CD4-positive, alpha-beta T cell treated with Interleukin-4 for 1 hour (primary cell): Measurements from ENCODE around the gene DIP2C.
A peak's percentile ranks its signal among the peaks of the same experiment; 100 is the strongest.
"Not testable (repeated sequence)": the region's sequence is repeated elsewhere in the genome, so short reads cannot be mapped to it uniquely, and the experiment has no call there.

Experiments
- DNase-seq, 2 donors: peaks; one replicate each; pipeline ENCODE4 v3.0.0-alpha.2; 2020 to 2022

The DIP2C gene

GRCh38 chr10:338171-339037 lies 351.1 kb downstream of the DIP2C start:
- no peak for DNase-seq

- DNase-seq, result no peak
Observed at GRCh38 chr10:336247-336646, 353.2 kb downstream of the DIP2C start.

GRCh38 chr10:335151-335800 lies 354.2 kb downstream of the DIP2C start:
- DNase-seq, result no peak

DNA sequence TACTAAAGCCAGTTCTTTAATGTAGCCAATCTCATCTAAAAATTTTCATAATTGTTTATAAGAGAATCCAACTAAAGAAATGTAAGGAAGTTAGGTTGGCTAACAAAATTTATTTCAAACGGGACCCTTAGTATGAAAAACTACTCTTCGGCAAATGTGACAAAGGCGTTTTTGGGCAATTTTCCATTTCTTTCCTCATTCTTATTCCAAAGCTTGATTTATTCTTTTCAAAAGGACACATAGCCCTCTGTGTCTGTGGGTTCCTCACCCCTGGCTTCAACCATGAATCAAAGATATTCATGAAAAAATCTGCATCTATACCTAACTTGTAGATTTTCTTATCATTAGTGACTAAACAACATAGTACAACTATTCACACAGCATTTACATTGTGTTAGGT lies 358.3 kb downstream of the DIP2C start:
- no peak for DNase-seq

DNA sequence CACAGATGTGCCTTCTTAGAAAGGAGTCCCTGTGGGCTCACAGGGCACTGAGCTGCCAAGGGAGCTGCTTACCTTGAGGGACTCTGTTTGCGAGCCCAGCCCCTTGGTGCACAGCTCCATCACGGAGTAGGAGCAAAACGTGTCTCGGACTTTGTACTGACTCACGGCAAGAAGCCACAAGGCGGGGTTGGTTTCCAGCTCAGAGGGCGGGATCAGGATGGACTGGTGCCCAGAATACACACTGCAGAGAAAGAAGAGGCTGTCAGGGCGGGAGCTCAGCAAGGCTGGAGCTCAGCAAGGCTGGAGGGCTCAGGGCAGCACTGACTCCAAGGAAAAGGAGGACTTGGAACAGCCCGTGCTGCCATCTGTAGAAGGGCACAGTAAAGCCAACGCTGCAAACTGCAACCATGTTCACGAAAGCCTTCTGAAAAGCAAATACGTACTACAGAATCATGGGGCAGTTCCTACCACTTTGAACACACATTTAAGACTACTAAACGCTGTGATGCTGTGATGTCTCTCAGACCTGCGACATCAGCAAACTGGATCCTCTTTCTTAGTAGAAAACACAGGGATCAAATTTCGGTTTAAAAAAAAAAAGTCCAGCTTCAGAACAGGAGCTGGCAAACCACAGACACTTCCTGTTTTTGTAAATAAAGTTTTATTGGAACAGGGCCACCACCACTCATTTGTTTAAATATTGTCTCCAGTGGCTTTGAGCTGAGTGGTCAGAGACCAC lies 359.9 kb downstream of the DIP2C start:
- peak in 1 of 2 donors; percentile 17 for DNase-seq

DNA sequence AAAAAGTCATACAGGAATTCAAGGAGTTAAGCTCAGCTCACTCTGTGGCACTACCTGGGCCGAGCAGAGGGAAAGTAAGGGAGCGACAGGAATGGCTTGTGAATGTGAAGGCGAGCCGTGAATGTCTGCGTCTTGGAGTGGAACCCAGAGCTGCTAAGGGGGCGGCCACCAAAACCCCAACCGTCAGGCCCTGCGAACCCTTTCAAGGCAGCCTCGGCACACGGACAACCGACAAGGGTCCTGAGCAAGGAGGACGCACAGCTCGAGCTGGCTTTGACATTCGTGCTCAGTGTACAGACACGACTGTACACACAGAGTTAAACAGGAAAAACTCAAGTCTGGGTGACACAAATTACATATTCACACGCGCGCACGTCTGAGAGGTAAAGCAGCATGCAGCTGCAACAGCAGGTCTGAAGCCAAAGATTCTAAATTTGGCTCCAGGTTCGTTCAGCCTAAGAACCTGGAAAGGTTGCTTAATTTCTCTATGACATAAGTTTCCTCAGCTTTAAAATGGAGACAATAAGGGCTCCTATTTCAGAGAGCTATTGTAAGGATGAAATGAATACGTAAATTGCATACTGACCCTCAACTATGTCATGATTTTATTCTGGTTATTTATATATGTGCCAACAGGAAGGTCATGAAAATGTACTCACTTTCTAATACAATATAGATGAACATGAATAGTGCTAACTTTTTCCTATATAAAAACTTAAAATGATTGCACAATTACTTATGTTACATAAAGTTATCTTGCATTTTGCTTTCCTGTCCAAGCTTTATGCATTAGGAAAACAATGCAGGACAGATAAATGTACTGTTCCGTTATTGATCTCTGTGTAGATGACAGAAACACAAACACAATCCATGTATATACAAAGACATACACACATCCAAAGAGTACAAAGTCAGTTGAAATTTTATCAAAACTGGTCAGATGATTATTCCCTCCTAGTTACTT lies 361.3 kb downstream of the DIP2C start:
- DNase-seq, result no peak

DNA sequence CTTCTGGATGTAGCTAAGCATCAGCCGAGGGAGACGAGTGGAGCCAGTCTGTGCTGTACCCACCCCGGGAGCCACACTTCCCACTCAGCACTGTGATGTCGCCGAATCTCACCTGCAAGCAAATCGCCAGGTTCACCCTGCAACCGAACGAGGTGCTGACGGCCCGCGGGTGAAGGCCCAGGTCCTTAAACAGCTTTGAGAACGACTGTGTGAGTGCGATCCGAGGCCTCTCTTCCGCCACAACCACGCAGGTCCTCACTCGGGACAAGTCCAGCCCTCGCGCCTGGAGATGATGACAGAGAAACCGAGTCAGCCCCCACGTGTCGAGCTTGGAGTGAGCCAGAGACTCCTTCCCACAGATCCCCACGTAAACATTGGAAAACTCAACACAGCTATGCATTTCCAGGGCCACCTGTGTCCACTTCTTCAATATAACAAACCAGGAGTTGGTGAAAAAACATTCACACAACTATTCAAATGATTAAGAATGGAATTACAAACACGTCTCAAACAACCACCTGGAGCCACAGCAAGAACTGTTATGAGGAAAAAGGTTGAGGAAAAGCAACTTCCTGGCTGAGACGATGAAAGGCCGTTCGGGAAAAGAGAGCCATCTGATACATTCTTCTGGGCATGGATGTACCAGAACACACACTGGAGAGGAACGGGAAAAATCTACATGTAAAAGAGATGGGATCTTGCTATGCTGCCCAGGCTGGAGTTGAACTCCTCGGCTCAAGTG lies 362.4 kb downstream of the DIP2C start:
- DNase-seq, result no peak

DNA sequence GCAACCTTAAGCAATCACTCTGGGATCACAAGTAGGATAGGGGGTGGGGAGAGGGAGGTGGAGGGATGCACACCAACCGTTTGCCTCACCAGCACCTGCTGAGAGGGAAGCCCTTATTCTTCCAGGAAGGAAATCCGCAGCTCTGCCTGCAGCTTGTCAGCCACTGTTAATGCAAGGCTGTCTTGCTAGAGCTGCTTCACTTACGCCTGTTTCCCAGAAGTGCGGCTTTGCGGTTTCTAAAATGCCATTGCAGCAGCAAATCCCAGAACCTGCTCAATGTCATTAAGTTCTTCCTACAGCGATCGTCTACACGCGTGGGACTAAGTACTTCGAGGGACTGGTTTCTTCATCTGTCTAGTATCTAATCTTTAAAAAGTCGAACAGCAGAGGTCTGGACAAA lies 363.1 kb downstream of the DIP2C start:
- no peak for DNase-seq

DNA sequence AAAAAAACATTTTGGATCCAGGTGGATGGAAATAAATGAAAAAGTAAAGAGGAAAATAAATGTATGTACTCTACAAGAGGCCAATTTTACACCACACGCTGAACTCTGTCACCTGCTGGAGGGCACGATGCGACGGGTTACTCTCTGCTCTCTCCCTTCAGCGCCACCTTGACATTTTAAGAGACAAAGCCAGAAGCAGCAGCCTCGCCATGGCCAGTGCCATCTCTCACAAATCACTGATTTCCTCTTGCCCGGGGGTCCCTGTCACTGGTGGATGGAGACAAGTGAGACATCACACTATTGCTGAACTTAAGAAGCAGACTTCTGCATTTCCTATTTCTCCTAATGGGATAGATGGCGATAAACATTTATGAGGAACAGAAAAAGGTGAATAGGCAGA lies 364.2 kb downstream of the DIP2C start:
- no peak for DNase-seq

- no peak for DNase-seq
Observed at GRCh38 chr10:324593-324992, 364.9 kb downstream of the DIP2C start.

- peak; percentile 35 to 58 for DNase-seq
Observed at GRCh38 chr10:323651-324293, 365.7 kb downstream of the DIP2C start.

DNA sequence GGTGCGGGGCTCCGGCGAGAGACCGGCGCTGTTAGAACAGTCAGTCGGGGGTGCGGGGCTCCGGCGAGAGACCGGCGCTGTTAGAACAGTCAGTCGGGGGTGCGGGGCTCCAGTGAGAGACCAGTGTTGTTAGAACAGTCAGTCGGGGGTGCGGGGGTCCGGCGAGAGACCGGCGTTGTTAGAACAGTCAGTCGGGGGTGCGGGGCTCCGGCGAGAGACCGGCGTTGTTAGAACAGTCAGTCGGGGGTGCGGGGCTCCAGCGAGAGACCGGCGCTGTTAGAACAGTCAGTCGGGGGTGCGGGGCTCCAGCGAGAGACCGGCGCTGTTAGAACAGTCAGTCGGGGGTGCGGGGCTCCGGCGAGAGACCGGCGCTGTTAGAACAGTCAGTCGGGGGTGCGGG lies 366.4 kb downstream of the DIP2C start:
- DNase-seq, result not testable (repeated sequence)

DNA sequence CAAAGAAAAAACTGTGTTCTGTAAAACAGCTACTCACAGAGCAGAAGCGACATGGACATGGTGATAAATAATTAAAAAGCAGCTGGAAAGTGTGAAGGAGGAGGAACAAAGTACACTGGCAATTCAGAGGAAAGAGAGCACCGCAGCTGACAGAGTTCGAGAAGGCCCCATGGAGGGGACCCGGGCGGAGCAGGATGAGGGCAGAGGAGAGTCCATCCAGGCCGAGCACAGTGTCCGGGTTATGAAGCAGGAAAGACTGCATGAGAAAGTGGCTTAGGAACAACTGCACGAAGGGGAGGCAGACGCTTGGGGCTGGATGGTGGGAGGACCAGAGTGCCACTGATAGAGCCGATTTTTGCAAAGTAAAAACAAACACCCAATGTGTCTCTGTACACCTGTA lies 368.7 kb downstream of the DIP2C start:
- no peak for DNase-seq

DNA sequence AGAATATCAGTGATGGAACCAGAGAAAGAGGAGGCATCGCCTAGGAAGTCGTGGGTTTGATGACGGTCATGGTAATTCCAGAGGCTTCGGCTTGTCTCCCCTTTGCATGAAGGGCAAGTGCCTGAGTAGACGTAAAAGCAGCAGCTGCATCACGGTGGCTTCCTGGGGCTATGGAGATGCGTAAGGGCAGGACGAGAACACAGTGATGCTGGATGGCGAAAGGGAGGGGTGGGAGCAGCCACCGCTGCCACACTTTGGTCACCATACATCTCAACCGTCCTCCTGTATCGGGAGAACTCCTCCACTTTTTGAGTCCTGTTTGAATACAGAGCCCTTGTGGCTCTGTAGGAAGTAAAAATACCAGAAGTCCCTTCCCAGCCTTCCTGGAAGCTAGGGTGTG lies 371.5 kb downstream of the DIP2C start:
- no peak for DNase-seq

- DNase-seq, result peak in 1 of 2 donors; percentile 73
Observed at GRCh38 chr10:317271-317769, 372.1 kb downstream of the DIP2C start.

DNA sequence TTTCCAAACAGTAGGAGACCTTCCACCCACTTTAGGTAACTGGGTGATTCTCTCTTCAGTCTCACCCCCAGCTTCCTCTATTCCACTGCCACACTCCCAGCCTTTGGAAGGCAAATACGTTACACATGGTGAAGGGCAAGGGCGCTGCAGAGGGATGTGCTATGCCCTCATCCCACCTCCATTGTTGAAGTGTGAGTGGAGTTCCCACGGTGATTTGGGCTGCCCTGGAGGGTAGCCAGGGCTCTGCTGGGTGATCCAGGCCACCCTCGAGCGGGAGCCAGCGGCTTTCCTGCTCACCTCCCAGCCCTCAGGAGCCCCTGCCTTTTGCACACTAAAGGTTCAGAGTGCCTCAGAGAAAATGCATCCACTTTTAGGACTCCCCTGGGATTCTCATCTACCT lies 373.1 kb downstream of the DIP2C start:
- DNase-seq, result no peak

DNA sequence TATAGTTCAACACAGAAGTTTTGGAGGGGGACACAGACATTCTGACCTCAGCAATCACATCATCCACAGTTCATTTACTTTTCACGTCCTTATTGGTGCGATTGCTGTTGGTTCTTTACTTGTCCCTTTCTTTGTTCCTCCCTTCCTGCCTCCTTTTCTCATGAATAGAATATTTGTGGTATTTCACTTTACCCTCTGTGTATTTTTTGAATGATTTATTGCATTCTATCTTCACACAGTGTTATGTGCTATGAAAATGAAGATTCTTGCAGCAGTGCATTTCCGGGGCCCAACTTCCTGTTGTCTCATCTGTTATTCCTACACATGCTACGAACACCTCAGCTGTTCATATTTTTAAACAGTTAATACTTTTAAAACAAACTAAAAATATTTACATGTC lies 374.6 kb downstream of the DIP2C start:
- no peak for DNase-seq

GRCh38 chr10:314381-314780 lies 375.1 kb downstream of the DIP2C start:
- no peak for DNase-seq

GRCh38 chr10:311901-312665 lies 377.4 kb downstream of the DIP2C start:
- DNase-seq, result no peak

GRCh38 chr10:310976-311639 lies 378.4 kb downstream of the DIP2C start:
- no peak for DNase-seq
